Measurements from ENCODE around the gene PTMS. TPM values are rescaled to one million over a fixed set of nuclear protein-coding genes. Genes with fewer than 3 reads are reported as not detected.
"Not testable (repeated sequence)": the region's sequence is repeated elsewhere in the genome, so short reads cannot be mapped to it uniquely, and the experiment has no call there.

The PTMS gene
- polyA plus RNA-seq, 4 donors = 34.0 to 204 (median 122) TPM

- no peaks in the 10 kb centered on the region for H3K27me3 ChIP-seq (ENCODE audit: control insufficient read depth in 3 of 3, insufficient read depth in 3 of 3, low read length in 3 of 3)
- no peaks in the 10 kb centered on the region for H3K9me3 ChIP-seq (ENCODE audit: control insufficient read depth in 2 of 2, insufficient read depth in 1 of 2, low read depth in 1 of 2, low read length in 1 of 2)
- H3K4me1 ChIP-seq (ENCODE audit: control insufficient read depth in 3 of 3, insufficient read depth in 2 of 3, low read depth in 1 of 3, low read length in 2 of 3) = peaks cover 0 to 7% (median 5%) of the 10 kb centered on the region in 3 donors
- H3K4me3 ChIP-seq (ENCODE audit: low read depth in 1 of 3, low read length in 3 of 3) = no peak overlapping the region
- 96 to 97% (median 96%) methylated on average over 18 of the region's 18 CpGs for WGBS, 3 donors
- DNase-seq (no peak), FAIRE-seq (no peak)
- no peak overlapping the region for H3K27ac ChIP-seq (ENCODE audit: low read depth in 1 of 3, low read length in 2 of 3)
- H3K36me3 ChIP-seq (ENCODE audit: control insufficient read depth in 3 of 3, insufficient read depth in 2 of 3, low read depth in 1 of 3, low read length in 3 of 3) = peaks cover 5 to 51% (median 8%) of the 10 kb centered on the region in 3 donors
Observed at GRCh38 chr12:6729186-6729585, 37.0 kb upstream of the PTMS start.

GRCh38 chr12:6730169-6730568, 36.0 kb upstream of the PTMS start:
- FAIRE-seq = no peak
- H3K36me3 ChIP-seq (ENCODE audit: control insufficient read depth in 3 of 3, insufficient read depth in 2 of 3, low read depth in 1 of 3, low read length in 3 of 3) = peaks cover 5 to 53% (median 8%) of the 10 kb centered on the region in 3 donors

GRCh38 chr12:6734506-6735387, 31.4 kb upstream of the PTMS start:
- 62 to 74% (median 70%) methylated on average over 10 of the region's 10 CpGs for WGBS, 3 donors
- peaks cover 1 to 34% (median 2%) of the 10 kb centered on the region in 3 donors for H3K36me3 ChIP-seq (ENCODE audit: control insufficient read depth in 3 of 3, insufficient read depth in 2 of 3, low read depth in 1 of 3, low read length in 3 of 3)
- no peaks in the 10 kb centered on the region for H3K9me3 ChIP-seq (ENCODE audit: control insufficient read depth in 2 of 2, insufficient read depth in 1 of 2, low read depth in 1 of 2, low read length in 1 of 2)
- peak; percentile 61 to 73 for DNase-seq
- peak overlapping the region in 2 of 3 donors; percentile 8 to 60 for H3K27ac ChIP-seq (ENCODE audit: low read depth in 1 of 3, low read length in 2 of 3)
- no peak for FAIRE-seq
- H3K27me3 ChIP-seq (ENCODE audit: control insufficient read depth in 3 of 3, insufficient read depth in 3 of 3, low read length in 3 of 3) = no peaks in the 10 kb centered on the region
- peaks cover 0 to 10% (median 2%) of the 10 kb centered on the region in 3 donors for H3K4me1 ChIP-seq (ENCODE audit: control insufficient read depth in 3 of 3, insufficient read depth in 2 of 3, low read depth in 1 of 3, low read length in 2 of 3)
- H3K4me3 ChIP-seq (ENCODE audit: low read depth in 1 of 3, low read length in 3 of 3) = no peak overlapping the region

More at GRCh38 chr12:6730169-6730568, 36.0 kb upstream of the PTMS start:
- no peak for DNase-seq
- Histone ChIP-seq H3K4me3 (ENCODE audit: low read depth in 1 of 3, low read length in 3 of 3) (no peak overlapping the region), H3K27me3 (ENCODE audit: control insufficient read depth in 3 of 3, insufficient read depth in 3 of 3, low read length in 3 of 3) (no peaks in the 10 kb centered on the region), H3K9me3 (ENCODE audit: control insufficient read depth in 2 of 2, insufficient read depth in 1 of 2, low read depth in 1 of 2, low read length in 1 of 2) (no peaks in the 10 kb centered on the region), H3K27ac (ENCODE audit: low read depth in 1 of 3, low read length in 2 of 3) (no peak overlapping the region), H3K4me1 (ENCODE audit: control insufficient read depth in 3 of 3, insufficient read depth in 2 of 3, low read depth in 1 of 3, low read length in 2 of 3) (peaks cover 0 to 8% (median under 1%) of the 10 kb centered on the region in 3 donors)
- WGBS, 3 donors = 91 to 97% (median 92%) methylated on average over 8 of the region's 8 CpGs

- DNase-seq (peak; percentile 63 to 67), FAIRE-seq (no peak)
- H3K27ac ChIP-seq (ENCODE audit: low read depth in 1 of 3, low read length in 2 of 3) = peak overlapping the region in 1 of 3 donors; percentile 8
- peaks cover 0 to 10% (median 2%) of the 10 kb centered on the region in 3 donors for H3K4me1 ChIP-seq (ENCODE audit: control insufficient read depth in 3 of 3, insufficient read depth in 2 of 3, low read depth in 1 of 3, low read length in 2 of 3)
- H3K9me3 ChIP-seq (ENCODE audit: control insufficient read depth in 2 of 2, insufficient read depth in 1 of 2, low read depth in 1 of 2, low read length in 1 of 2) = no peaks in the 10 kb centered on the region
- 43 to 45% (median 44%) methylated on average over 8 of the region's 8 CpGs for WGBS, 3 donors
- no peak overlapping the region for H3K4me3 ChIP-seq (ENCODE audit: low read depth in 1 of 3, low read length in 3 of 3)
- peaks cover 0 to 25% (median 0%) of the 10 kb centered on the region in 3 donors for H3K36me3 ChIP-seq (ENCODE audit: control insufficient read depth in 3 of 3, insufficient read depth in 2 of 3, low read depth in 1 of 3, low read length in 3 of 3)
- H3K27me3 ChIP-seq (ENCODE audit: control insufficient read depth in 3 of 3, insufficient read depth in 3 of 3, low read length in 3 of 3) = no peaks in the 10 kb centered on the region
Observed at GRCh38 chr12:6735448-6736191, 30.5 kb upstream of the PTMS start.

- FAIRE-seq (no peak), DNase-seq (no peak)
- Histone ChIP-seq H3K4me3 (ENCODE audit: low read depth in 1 of 3, low read length in 3 of 3) (no peak overlapping the region), H3K27me3 (ENCODE audit: control insufficient read depth in 3 of 3, insufficient read depth in 3 of 3, low read length in 3 of 3) (no peaks in the 10 kb centered on the region), H3K9me3 (ENCODE audit: control insufficient read depth in 2 of 2, insufficient read depth in 1 of 2, low read depth in 1 of 2, low read length in 1 of 2) (no peaks in the 10 kb centered on the region), H3K36me3 (ENCODE audit: control insufficient read depth in 3 of 3, insufficient read depth in 2 of 3, low read depth in 1 of 3, low read length in 3 of 3) (peaks cover 0 to 15% (median 0%) of the 10 kb centered on the region in 3 donors), H3K27ac (ENCODE audit: low read depth in 1 of 3, low read length in 2 of 3) (no peak overlapping the region), H3K4me1 (ENCODE audit: control insufficient read depth in 3 of 3, insufficient read depth in 2 of 3, low read depth in 1 of 3, low read length in 2 of 3) (peaks cover 0 to 10% (median 2%) of the 10 kb centered on the region in 3 donors)
- 91 to 97% (median 93%) methylated on average over 5 of the region's 5 CpGs for WGBS, 3 donors
Observed at GRCh38 chr12:6736754-6737153, 29.4 kb upstream of the PTMS start.

GRCh38 chr12:6742080-6742479, 24.1 kb upstream of the PTMS start:
- not testable (repeated sequence) for H3K9me3 ChIP-seq (ENCODE audit: control insufficient read depth in 2 of 2, insufficient read depth in 1 of 2, low read depth in 1 of 2, low read length in 1 of 2); DNase-seq; FAIRE-seq; H3K4me3 ChIP-seq (ENCODE audit: low read depth in 1 of 3, low read length in 3 of 3); H3K27me3 ChIP-seq (ENCODE audit: control insufficient read depth in 3 of 3, insufficient read depth in 3 of 3, low read length in 3 of 3); H3K4me1 ChIP-seq (ENCODE audit: control insufficient read depth in 3 of 3, insufficient read depth in 2 of 3, low read depth in 1 of 3, low read length in 2 of 3); H3K27ac ChIP-seq (ENCODE audit: low read depth in 1 of 3, low read length in 2 of 3)
- peaks cover 0 to 26% (median 0%) of the 10 kb centered on the region in 3 donors for H3K36me3 ChIP-seq (ENCODE audit: control insufficient read depth in 3 of 3, insufficient read depth in 2 of 3, low read depth in 1 of 3, low read length in 3 of 3)
- 68 to 93% (median 89%) methylated on average over 8 to 12 of the region's 12 CpGs for WGBS, 3 donors

- DNase-seq (no peak), FAIRE-seq (no peak)
- Histone ChIP-seq H3K4me3 (ENCODE audit: low read depth in 1 of 3, low read length in 3 of 3) (no peak overlapping the region), H3K36me3 (ENCODE audit: control insufficient read depth in 3 of 3, insufficient read depth in 2 of 3, low read depth in 1 of 3, low read length in 3 of 3) (peaks cover 0 to 33% (median 4%) of the 10 kb centered on the region in 3 donors), H3K4me1 (ENCODE audit: control insufficient read depth in 3 of 3, insufficient read depth in 2 of 3, low read depth in 1 of 3, low read length in 2 of 3) (no peaks in the 10 kb centered on the region), H3K27me3 (ENCODE audit: control insufficient read depth in 3 of 3, insufficient read depth in 3 of 3, low read length in 3 of 3) (no peaks in the 10 kb centered on the region), H3K27ac (ENCODE audit: low read depth in 1 of 3, low read length in 2 of 3) (no peak overlapping the region), H3K9me3 (ENCODE audit: control insufficient read depth in 2 of 2, insufficient read depth in 1 of 2, low read depth in 1 of 2, low read length in 1 of 2) (no peaks in the 10 kb centered on the region)
- WGBS, 3 donors = 63 to 76% (median 66%) methylated on average over 3 of the region's 3 CpGs
Observed at GRCh38 chr12:6742834-6743233, 23.3 kb upstream of the PTMS start.

- WGBS, 3 donors = 36 to 62% (median 43%) methylated on average over 7 of the region's 7 CpGs
Observed at GRCh38 chr12:6743300-6743699, 22.9 kb upstream of the PTMS start.

More at GRCh38 chr12:6743300-6743699, 22.9 kb upstream of the PTMS start:
- H3K9me3 ChIP-seq (ENCODE audit: control insufficient read depth in 2 of 2, insufficient read depth in 1 of 2, low read depth in 1 of 2, low read length in 1 of 2); H3K27ac ChIP-seq (ENCODE audit: low read depth in 1 of 3, low read length in 2 of 3); H3K27me3 ChIP-seq (ENCODE audit: control insufficient read depth in 3 of 3, insufficient read depth in 3 of 3, low read length in 3 of 3); DNase-seq; H3K4me3 ChIP-seq (ENCODE audit: low read depth in 1 of 3, low read length in 3 of 3); H3K4me1 ChIP-seq (ENCODE audit: control insufficient read depth in 3 of 3, insufficient read depth in 2 of 3, low read depth in 1 of 3, low read length in 2 of 3); FAIRE-seq: not testable (repeated sequence)
- peaks cover 0 to 38% (median 8%) of the 10 kb centered on the region in 3 donors for H3K36me3 ChIP-seq (ENCODE audit: control insufficient read depth in 3 of 3, insufficient read depth in 2 of 3, low read depth in 1 of 3, low read length in 3 of 3)

All from small intestine (tissue), 7 donors.